Upper lobe of right lung (tissue), 1 donor: ENCODE data around the gene CUL1. TPM values are rescaled to one million over a fixed set of nuclear protein-coding genes. Genes with fewer than 3 reads are reported as not detected.
A peak's percentile ranks its signal among the peaks of the same experiment; 100 is the strongest.

ENCODE experiments used
- ATAC-seq: fragments of 200-7000 bp; cut with Tn5 transposase; one replicate; pipeline ENCODE4 v1.9.1; 2020; ENCODE audit warnings: mild to moderate bottlenecking, moderate library complexity
- DNase-seq: peaks from one replicate; pipeline ENCODE4 v3.0.0-alpha.2; 2020
- H3K27ac ChIP-seq: fragments of 200-600 bp; one replicate; pipeline ENCODE4 v1.8.0; 2022
- H3K27me3 ChIP-seq: fragments of 200-600 bp; one replicate; pipeline ENCODE4 v1.8.0; 2022; ENCODE audit warnings: mild to moderate bottlenecking
- H3K36me3 ChIP-seq: fragments of 200-600 bp; one replicate; pipeline ENCODE4 v1.8.0; 2022
- H3K4me1 ChIP-seq: fragments of 200-600 bp; one replicate; pipeline ENCODE4 v1.8.0; 2022
- H3K4me3 ChIP-seq: fragments of 200-600 bp; one replicate; pipeline ENCODE4 v1.8.0; 2022; ENCODE audit warnings: mild to moderate bottlenecking
- H3K9me3 ChIP-seq: fragments of 200-600 bp; one replicate; pipeline ENCODE4 v1.8.0; 2022
- intact Hi-C: fragments of 100-400 bp; cut with DNase I; formaldehyde crosslinking; loops from one replicate; pipeline ENCODE4 v1.11.0; 2022
- total RNA-seq: library from RNA; stranded (reverse); fragmentation: NEBNext Ultra II Directional; extraction: Animal tissue kit (Norgen Biotek cat#: 25700); gene quantifications from one replicate; pipeline ENCODE4 v1.2.1, GENCODE V29; 2021
- TF ChIP-seq, protein P1 (sequence below): fragments of 200-600 bp; IDR thresholded peaks from one replicate; pipeline ENCODE4 v1.8.0; 2022; ENCODE audit warnings: antibody characterized with exemption
- donor health status: DM: no; HTN: yes; CAD: no; lungs with severe emphysema.

Gene CUL1
- total RNA-seq, 1 donor from 2014 or later: 44.4 TPM

DNA sequence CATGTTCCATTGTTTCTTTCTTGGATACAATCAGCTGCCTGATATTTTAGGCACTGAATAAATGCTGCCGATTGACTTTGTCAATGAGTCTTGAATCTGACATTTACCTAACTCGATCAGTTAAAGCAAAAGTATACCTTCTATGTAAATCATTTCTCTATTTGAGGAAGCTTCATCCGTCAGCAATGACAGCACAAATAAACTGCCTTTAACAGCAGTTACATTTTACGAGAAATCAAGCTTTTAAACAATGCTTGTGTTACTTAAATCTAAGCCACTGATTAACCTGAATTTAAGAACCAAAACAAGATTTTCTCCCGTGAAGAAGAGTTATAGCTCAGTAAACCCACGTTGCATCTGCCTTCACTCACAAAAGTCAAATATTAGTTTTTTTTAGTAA is 71.3 kb downstream of the CUL1 start:
- intact Hi-C loops: no loop called here
- Histone ChIP-seq H3K4me1 (no peaks in the 10 kb centered on the region), H3K27me3 (no peaks in the 10 kb centered on the region), H3K36me3 (peaks cover 93% of the 10 kb centered on the region), H3K9me3 (no peaks in the 10 kb centered on the region), H3K4me3 (no peak overlapping the region), H3K27ac (no peak overlapping the region)
- DNase-seq (no peak), ATAC-seq (no peak)
- TF ChIP-seq, protein P1, sequence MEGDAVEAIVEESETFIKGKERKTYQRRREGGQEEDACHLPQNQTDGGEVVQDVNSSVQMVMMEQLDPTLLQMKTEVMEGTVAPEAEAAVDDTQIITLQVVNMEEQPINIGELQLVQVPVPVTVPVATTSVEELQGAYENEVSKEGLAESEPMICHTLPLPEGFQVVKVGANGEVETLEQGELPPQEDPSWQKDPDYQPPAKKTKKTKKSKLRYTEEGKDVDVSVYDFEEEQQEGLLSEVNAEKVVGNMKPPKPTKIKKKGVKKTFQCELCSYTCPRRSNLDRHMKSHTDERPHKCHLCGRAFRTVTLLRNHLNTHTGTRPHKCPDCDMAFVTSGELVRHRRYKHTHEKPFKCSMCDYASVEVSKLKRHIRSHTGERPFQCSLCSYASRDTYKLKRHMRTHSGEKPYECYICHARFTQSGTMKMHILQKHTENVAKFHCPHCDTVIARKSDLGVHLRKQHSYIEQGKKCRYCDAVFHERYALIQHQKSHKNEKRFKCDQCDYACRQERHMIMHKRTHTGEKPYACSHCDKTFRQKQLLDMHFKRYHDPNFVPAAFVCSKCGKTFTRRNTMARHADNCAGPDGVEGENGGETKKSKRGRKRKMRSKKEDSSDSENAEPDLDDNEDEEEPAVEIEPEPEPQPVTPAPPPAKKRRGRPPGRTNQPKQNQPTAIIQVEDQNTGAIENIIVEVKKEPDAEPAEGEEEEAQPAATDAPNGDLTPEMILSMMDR: no peak

DNA sequence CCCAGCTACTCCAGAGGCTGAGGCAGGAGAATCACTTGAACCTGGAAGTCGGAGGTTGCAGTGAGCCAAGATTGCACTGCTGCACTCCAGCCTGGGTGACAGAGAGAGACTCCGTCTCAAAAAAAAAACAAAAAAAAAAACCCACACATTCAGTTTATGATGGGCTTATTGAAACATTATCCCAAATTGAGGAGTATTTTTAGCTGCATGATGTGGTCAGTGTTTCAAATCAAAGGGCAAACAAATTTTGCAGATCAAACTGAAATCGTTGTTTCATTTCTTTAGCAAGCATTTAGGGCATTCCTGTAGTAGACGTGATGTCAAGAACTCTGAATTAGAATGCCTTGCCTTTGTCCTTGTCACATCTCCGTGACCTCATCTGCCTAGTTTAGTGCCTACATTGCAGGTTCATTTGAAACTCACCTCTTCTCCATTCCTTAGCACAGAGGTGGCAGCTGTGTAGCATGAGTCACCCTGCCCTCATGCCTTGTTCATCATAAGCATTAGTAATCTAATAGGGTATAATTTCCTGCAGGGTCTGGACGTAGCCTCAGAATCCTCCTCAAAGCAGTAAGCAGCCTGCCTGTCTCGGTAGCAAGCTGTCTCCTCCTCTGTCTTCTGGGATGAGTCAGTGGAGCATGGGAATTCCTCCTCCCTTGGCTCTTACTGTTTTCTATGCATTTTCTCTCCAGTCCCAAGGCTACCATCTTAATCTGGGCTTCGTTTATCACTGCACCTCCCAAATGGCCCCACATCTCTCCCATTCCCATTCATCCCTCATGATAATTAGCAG is 73.8 kb downstream of the CUL1 start:
- Histone ChIP-seq H3K27me3 (no peaks in the 10 kb centered on the region), H3K36me3 (peaks cover 85% of the 10 kb centered on the region), H3K9me3 (no peaks in the 10 kb centered on the region), H3K4me3 (no peak overlapping the region), H3K27ac (no peak overlapping the region), H3K4me1 (no peaks in the 10 kb centered on the region)
- intact Hi-C loops: no loop called here
- TF ChIP-seq, protein P1: no peak
- DNase-seq (no peak), ATAC-seq (no peak)

DNA sequence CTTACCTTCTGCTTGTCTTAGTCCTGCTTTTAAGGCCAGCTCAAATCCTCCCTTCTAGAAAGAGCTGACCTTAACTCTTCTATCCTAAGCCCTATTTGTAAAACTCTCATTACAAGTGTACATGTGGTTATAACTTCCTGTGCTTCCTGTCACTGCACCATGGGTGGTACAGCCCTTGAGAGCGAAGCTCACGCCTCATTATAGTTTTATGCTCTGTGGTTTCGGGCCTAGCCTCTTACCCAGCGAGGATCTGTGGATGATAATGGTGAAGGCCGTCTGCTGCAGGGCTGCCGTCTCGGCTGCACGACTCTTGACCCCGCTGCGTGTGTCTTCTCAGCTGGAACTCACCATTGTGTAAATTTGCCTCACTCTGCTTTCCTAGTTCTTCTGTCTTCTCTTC is 74.6 kb downstream of the CUL1 start:
- TF ChIP-seq, protein P1: no peak
- DNase-seq (no peak), ATAC-seq (peak; percentile 63)
- Histone ChIP-seq H3K4me3 (no peak overlapping the region), H3K4me1 (no peaks in the 10 kb centered on the region), H3K27ac (no peak overlapping the region), H3K9me3 (no peaks in the 10 kb centered on the region), H3K36me3 (peaks cover 77% of the 10 kb centered on the region), H3K27me3 (no peaks in the 10 kb centered on the region)
- intact Hi-C loops: no loop called here

DNA sequence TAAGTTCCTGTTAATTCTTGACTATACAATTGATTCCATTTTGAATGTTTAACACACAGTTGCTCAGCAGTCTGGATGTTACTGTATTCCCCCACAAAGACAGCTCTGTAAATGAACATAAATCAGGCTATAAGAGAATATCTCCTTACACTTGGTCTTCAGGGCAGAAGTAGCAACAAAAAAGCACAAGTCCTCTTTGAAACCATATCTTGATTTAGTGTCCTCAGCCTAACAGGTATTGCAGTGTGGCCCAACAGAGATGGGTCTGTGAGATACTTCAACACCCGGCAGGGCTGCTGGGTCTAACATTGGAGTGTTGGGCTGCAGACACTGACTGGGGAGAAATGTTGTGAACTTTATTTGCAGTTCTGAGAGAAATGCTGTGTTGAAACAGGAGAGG is 75.8 kb downstream of the CUL1 start:
- ATAC-seq: no peak
- TF ChIP-seq, protein P1: no peak
- H3K36me3 ChIP-seq: peaks cover 75% of the 10 kb centered on the region
- no peak overlapping the region for H3K4me3 ChIP-seq
- no peak for DNase-seq
- H3K4me1 ChIP-seq: no peaks in the 10 kb centered on the region
- H3K9me3 ChIP-seq: no peaks in the 10 kb centered on the region
- intact Hi-C loops: no loop called here
- H3K27ac ChIP-seq: no peak overlapping the region
- no peaks in the 10 kb centered on the region for H3K27me3 ChIP-seq

DNA sequence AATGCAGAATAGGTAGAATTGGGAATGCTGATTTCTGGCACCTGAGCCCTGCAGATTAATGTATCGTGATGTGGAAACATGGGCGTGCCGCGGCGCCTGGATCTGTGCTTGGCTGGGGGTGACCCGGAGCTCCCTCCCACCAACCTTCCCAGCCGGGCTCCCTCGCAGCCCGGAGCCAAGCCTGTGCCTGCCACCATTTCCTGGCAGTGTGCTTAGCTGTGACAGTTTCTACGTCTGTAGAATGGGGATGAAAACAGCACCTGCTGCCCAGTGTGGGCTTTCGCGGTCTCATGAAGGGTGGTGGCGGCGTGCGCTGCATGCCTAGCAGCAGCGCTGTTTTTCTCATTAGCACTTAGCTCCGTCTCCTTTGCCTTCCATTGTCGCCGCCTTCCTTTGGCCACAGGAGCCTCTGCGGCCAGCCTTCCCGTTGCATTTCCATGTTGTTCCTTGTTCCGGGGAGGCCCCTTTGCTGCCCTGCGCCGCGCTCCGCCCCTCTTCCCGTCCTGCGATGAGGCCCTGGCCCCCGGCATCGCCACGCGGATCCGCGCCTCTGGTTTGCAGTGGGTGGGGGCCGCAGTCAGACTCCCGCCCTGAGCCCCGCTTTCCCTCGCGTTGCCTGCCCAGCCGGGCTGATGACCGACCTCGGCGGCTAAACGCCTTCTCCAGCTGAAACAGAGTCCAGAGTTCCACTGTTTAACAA is 84.2 kb downstream of the CUL1 start:
- no peak for ATAC-seq
- Histone ChIP-seq H3K36me3 (peaks cover 74% of the 10 kb centered on the region), H3K27me3 (no peaks in the 10 kb centered on the region), H3K4me1 (no peaks in the 10 kb centered on the region), H3K9me3 (no peaks in the 10 kb centered on the region), H3K27ac (no peak overlapping the region), H3K4me3 (no peak overlapping the region)
- intact Hi-C loops: no loop called here
- TF ChIP-seq, protein P1: no peak
- no peak for DNase-seq
